ENCODE results near the gene TMEM229B. TPM values are rescaled to one million over a fixed set of nuclear protein-coding genes. Genes with fewer than 3 reads are reported as not detected.

TMEM229B gene
- total RNA-seq, 3 donors from 2014 or later: 3.5 to 4.9 (median 4.2) TPM

- Mint-ChIP-seq H3K9me3 (no peaks in the 10 kb centered on the region), H3K4me1 (ENCODE audit: low read depth) (no peaks in the 10 kb centered on the region), H3K27me3 (ENCODE audit: low read depth) (peaks cover 5% of the 10 kb centered on the region), H3K4me3 (no peak overlapping the region), H3K36me3 (ENCODE audit: insufficient read depth) (no peaks in the 10 kb centered on the region)
- DNase-seq (no peak), ATAC-seq (no peak)
Observed at GRCh38 chr14:67442139-67442906, 46.2 kb downstream of the TMEM229B start.

DNA sequence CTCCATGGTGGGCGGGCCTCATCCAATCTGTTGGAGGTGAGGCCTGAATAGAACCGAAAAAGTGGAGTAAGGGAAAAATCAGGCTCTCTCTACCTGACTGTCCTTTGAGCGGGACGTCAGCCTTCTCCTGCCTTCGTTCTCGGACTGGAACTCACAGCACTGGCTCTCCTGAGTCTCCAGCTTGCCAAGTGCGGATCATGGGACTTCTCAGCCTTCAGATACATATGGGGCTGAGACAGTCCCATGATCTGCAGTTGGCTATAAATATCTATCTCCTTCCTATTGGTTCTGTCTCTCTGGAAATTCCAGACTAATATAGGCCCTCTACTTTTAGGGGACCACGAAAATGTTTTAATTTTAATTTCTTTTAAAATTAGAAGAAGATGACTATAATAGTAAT is 46.8 kb downstream of the TMEM229B start:
- no peaks in the 10 kb centered on the region for H3K36me3 Mint-ChIP-seq (ENCODE audit: insufficient read depth)
- peaks cover 5% of the 10 kb centered on the region for H3K27me3 Mint-ChIP-seq (ENCODE audit: low read depth)
- DNase-seq (no peak), ATAC-seq (no peak)
- no peaks in the 10 kb centered on the region for H3K4me1 Mint-ChIP-seq (ENCODE audit: low read depth)
- no peak overlapping the region for H3K4me3 Mint-ChIP-seq
- H3K9me3 Mint-ChIP-seq: no peaks in the 10 kb centered on the region

- no peaks in the 10 kb centered on the region for H3K9me3 Mint-ChIP-seq
- H3K27me3 Mint-ChIP-seq (ENCODE audit: low read depth): peaks cover 5% of the 10 kb centered on the region
- no peaks in the 10 kb centered on the region for H3K4me1 Mint-ChIP-seq (ENCODE audit: low read depth)
- ATAC-seq (no peak), DNase-seq (no peak)
- H3K36me3 Mint-ChIP-seq (ENCODE audit: insufficient read depth): no peaks in the 10 kb centered on the region
- no peak overlapping the region for H3K4me3 Mint-ChIP-seq
Observed at GRCh38 chr14:67441256-67441655, 47.3 kb downstream of the TMEM229B start.

DNA sequence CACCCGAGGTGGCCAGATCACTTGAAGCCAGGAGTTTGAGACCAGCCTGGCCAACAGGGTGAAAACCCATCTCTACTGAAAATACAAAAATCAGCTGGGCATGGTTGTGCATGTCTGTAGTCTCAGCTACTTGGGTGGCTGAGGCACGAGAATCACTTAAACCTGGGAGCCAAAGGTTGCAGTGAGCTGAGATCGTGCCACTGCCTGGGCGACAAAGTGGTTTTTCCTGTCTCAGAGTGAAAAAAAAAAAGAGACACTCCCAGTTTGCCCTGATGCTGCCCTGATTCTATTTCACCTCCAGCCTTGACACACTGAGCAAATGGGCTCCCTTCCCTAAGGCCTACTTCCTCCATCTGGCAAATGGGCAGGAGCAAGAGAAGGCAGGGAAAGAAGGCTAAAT is 48.0 kb downstream of the TMEM229B start:
- H3K9me3 Mint-ChIP-seq: no peaks in the 10 kb centered on the region
- no peaks in the 10 kb centered on the region for H3K36me3 Mint-ChIP-seq (ENCODE audit: insufficient read depth)
- H3K4me3 Mint-ChIP-seq: no peak overlapping the region
- H3K4me1 Mint-ChIP-seq (ENCODE audit: low read depth): no peaks in the 10 kb centered on the region
- ATAC-seq: no peak
- peaks cover 5% of the 10 kb centered on the region for H3K27me3 Mint-ChIP-seq (ENCODE audit: low read depth)
- DNase-seq: no peak

DNA sequence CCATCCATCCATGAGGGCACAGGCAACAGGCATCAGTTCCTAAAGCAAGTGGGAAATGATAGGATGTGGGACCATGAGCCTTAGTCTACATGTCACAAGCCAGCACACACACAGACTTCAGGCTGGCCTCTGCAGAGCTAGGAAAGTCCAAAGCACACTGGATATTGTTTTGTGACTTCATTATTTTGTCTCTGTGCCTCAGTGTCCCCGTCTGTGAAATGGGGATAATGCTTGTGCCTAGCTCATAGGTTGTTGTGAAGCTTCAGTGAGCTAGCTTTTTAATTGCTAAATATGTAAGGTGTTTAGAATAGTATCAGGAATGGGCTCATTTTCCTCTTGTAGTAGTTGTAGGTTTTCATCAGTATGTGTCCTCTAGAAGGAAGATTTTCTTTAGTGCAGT is 49.6 kb downstream of the TMEM229B start:
- Mint-ChIP-seq H3K4me1 (ENCODE audit: low read depth) (no peaks in the 10 kb centered on the region), H3K4me3 (no peak overlapping the region), H3K9me3 (no peaks in the 10 kb centered on the region), H3K27me3 (ENCODE audit: low read depth) (peaks cover 2% of the 10 kb centered on the region), H3K36me3 (ENCODE audit: insufficient read depth) (no peaks in the 10 kb centered on the region)
- ATAC-seq (no peak), DNase-seq (no peak)

- Mint-ChIP-seq H3K27me3 (ENCODE audit: low read depth) (no peaks in the 10 kb centered on the region), H3K9me3 (no peaks in the 10 kb centered on the region), H3K36me3 (ENCODE audit: insufficient read depth) (no peaks in the 10 kb centered on the region), H3K4me1 (ENCODE audit: low read depth) (no peaks in the 10 kb centered on the region), H3K4me3 (no peak overlapping the region)
- DNase-seq (no peak), ATAC-seq (no peak)
Observed at GRCh38 chr14:67436006-67436866, 52.3 kb downstream of the TMEM229B start.

DNA sequence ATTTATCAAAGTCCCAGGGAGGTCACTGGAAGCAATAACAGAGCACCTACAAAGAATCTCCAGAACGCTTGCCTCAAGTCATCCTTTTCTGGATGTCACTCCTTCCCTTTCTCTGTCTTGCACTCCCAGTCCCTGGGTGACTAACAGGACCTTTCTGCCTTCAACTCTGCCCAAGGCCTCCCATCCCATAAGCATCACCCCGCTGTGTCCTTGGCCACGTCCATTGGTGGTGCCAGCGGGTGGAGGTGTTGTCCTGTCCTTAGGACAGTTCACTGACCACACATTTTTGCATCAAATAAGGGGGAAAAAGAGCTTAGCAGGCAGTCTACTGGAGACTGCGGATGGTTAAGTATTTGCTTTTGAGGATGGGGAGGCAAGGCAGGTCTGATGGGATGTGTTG is 52.9 kb downstream of the TMEM229B start:
- H3K4me1 Mint-ChIP-seq (ENCODE audit: low read depth): no peaks in the 10 kb centered on the region
- H3K4me3 Mint-ChIP-seq: no peak overlapping the region
- no peaks in the 10 kb centered on the region for H3K9me3 Mint-ChIP-seq
- H3K36me3 Mint-ChIP-seq (ENCODE audit: insufficient read depth): no peaks in the 10 kb centered on the region
- DNase-seq (no peak), ATAC-seq (no peak)
- no peaks in the 10 kb centered on the region for H3K27me3 Mint-ChIP-seq (ENCODE audit: low read depth)

GRCh38 chr14:67432050-67432564 is 56.4 kb downstream of the TMEM229B start:
- Mint-ChIP-seq H3K4me1 (ENCODE audit: low read depth) (no peaks in the 10 kb centered on the region), H3K27me3 (ENCODE audit: low read depth) (peaks cover under 1% of the 10 kb centered on the region)
- no peak for ATAC-seq

DNA sequence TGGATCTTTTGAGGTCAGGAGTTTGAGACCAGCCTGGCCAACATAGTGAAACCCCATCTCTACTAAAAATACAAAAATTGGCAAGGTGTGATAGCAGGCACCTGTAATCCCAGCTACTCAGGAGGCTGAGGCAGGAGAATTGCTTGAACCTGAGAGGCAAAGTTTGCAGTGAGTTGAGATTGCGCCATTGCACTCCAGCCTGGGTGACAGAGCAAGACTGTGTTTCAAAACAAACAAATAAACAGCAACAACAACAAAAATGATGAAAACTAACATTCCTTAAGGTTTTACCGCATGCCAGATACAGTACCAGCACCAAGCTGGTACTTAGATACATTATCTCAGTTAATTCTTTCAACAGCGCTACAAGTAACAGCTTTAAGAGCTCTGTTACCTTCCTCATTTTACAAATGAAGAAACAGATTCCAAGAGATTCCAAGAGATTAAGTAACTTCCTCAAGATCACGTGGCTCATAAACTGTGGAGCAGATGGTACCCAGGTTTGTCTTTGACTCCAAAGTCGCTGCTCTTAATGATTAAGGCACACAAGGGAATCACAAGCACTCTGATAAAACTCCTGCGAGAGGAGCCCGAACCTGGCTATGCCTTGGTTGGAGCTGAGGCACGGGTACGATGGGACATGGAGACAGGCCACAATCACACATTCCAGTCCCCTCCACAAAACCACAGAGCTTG is 58.9 kb downstream of the TMEM229B start:
- H3K36me3 Mint-ChIP-seq (ENCODE audit: insufficient read depth): no peaks in the 10 kb centered on the region
- no peaks in the 10 kb centered on the region for H3K9me3 Mint-ChIP-seq
- H3K4me3 Mint-ChIP-seq: no peak overlapping the region
- DNase-seq: no peak
- no peaks in the 10 kb centered on the region for H3K4me1 Mint-ChIP-seq (ENCODE audit: low read depth)
- no peak for ATAC-seq
- peaks cover 18% of the 10 kb centered on the region for H3K27me3 Mint-ChIP-seq (ENCODE audit: low read depth)

More at GRCh38 chr14:67432050-67432564, 56.4 kb downstream of the TMEM229B start:
- no peaks in the 10 kb centered on the region for H3K9me3 Mint-ChIP-seq
- H3K36me3 Mint-ChIP-seq (ENCODE audit: insufficient read depth): no peaks in the 10 kb centered on the region
- no peak for DNase-seq
- H3K4me3 Mint-ChIP-seq: no peak overlapping the region

GRCh38 chr14:67428501-67429031 is 60.0 kb downstream of the TMEM229B start:
- Mint-ChIP-seq H3K4me3 (no peak overlapping the region), H3K9me3 (no peaks in the 10 kb centered on the region), H3K4me1 (ENCODE audit: low read depth) (no peaks in the 10 kb centered on the region), H3K36me3 (ENCODE audit: insufficient read depth) (no peaks in the 10 kb centered on the region), H3K27me3 (ENCODE audit: low read depth) (peaks cover 21% of the 10 kb centered on the region)
- ATAC-seq (no peak), DNase-seq (no peak)

DNA sequence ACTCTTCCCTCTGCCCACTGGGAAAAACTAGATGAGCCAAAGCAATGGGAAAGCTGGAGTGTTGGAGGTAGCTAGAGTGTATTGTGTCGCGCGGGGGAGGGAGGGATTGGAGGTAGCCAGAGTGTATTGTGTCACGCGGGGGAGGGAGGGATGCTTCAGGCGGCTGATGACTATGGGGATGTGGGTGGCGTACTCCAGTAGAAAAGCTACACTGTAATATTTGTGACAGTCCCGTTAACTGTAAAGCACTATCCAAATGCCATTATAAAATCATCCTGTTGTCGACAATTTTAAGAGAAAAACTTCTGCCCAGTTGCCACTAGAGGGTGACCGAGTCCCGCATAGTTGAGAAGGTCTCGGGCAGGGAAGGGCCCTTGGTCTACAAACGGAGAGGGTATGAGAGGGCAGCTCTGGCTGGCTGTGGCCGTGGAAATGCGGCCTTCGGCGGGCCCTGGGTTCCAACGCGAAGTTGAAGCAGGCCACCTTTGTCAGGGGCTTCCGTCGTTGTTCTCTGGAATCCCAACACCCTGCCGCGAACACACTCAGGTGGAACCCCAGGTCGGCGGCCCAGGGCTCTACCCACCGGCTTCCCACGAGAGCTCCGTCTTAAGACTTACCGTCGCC is 61.4 kb downstream of the TMEM229B start:
- Mint-ChIP-seq H3K36me3 (ENCODE audit: insufficient read depth) (no peaks in the 10 kb centered on the region), H3K9me3 (no peaks in the 10 kb centered on the region), H3K4me3 (no peak overlapping the region), H3K4me1 (ENCODE audit: low read depth) (no peaks in the 10 kb centered on the region), H3K27me3 (ENCODE audit: low read depth) (peaks cover 21% of the 10 kb centered on the region)
- DNase-seq: peak; percentile 63
- ATAC-seq: peak; percentile 93 to 94

- Mint-ChIP-seq H3K4me3 (no peak overlapping the region), H3K36me3 (ENCODE audit: insufficient read depth) (no peaks in the 10 kb centered on the region), H3K4me1 (ENCODE audit: low read depth) (no peaks in the 10 kb centered on the region), H3K27me3 (ENCODE audit: low read depth) (peaks cover 21% of the 10 kb centered on the region), H3K9me3 (no peaks in the 10 kb centered on the region)
- ATAC-seq: no peak
- DNase-seq: no peak
Observed at GRCh38 chr14:67426161-67426560, 62.4 kb downstream of the TMEM229B start.

- peaks cover 21% of the 10 kb centered on the region for H3K27me3 Mint-ChIP-seq (ENCODE audit: low read depth)
- H3K4me1 Mint-ChIP-seq (ENCODE audit: low read depth): no peaks in the 10 kb centered on the region
- no peak for DNase-seq
- no peak overlapping the region for H3K4me3 Mint-ChIP-seq
- ATAC-seq: no peak
- no peaks in the 10 kb centered on the region for H3K36me3 Mint-ChIP-seq (ENCODE audit: insufficient read depth)
- H3K9me3 Mint-ChIP-seq: no peaks in the 10 kb centered on the region
Observed at GRCh38 chr14:67425608-67426007, 62.9 kb downstream of the TMEM229B start.

DNA sequence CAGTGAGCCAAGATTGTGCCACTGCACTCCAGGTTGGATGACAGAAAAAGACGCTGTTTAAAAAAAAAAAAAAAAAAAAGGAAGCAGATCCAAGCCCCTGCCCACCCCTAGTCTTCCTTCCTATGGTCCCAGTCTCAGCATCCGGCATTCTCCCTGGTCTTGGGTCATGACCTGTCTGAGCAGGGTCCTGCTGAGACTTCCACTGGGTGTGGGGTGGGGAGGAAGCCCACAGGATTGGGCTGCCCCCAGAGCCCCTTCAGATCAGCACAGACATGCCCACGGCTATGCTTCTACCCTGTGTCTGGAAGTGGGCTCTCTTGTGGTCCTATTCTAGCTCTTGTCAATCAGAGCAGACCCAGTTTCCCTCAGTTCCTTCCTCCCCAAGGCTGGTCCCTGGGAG is 64.0 kb downstream of the TMEM229B start:
- no peaks in the 10 kb centered on the region for H3K4me1 Mint-ChIP-seq (ENCODE audit: low read depth)
- ATAC-seq (no peak), DNase-seq (no peak)
- H3K4me3 Mint-ChIP-seq: no peak overlapping the region
- no peaks in the 10 kb centered on the region for H3K36me3 Mint-ChIP-seq (ENCODE audit: insufficient read depth)
- H3K27me3 Mint-ChIP-seq (ENCODE audit: low read depth): peaks cover 21% of the 10 kb centered on the region
- no peaks in the 10 kb centered on the region for H3K9me3 Mint-ChIP-seq

Measured in activated T-cell treated with anti-CD3 and anti-CD28 coated beads, Interleukin-2, amount 50 U/mL, for 4 hours (primary cell).